Breast epithelium (tissue), 3 donors: ENCODE data around the gene TYW1.

Experiments
- POLR2A ChIP-seq: fragments of 450-650 bp; IDR thresholded peaks from one replicate; pipeline ENCODE4 v1.6.1; 2016; ENCODE audit warnings: antibody characterized with exemption, mild to moderate bottlenecking, moderate library complexity
- POLR2AphosphoS5 ChIP-seq, 3 donors: sonication (generic); formaldehyde crosslinking; IDR thresholded peaks; one replicate each; pipeline ENCODE4 v1.6.1; 2017; ENCODE audit warnings: antibody characterized with exemption in 3 of 3
- TF ChIP-seq, protein P1 (sequence below), 3 donors: fragments of 450-650 bp; IDR thresholded peaks; one replicate each; pipeline ENCODE4 v1.5.1; 2016 to 2017; ENCODE audit warnings: antibody characterized with exemption in 3 of 3, mild to moderate bottlenecking in 3 of 3, moderate library complexity in 3 of 3

DNA sequence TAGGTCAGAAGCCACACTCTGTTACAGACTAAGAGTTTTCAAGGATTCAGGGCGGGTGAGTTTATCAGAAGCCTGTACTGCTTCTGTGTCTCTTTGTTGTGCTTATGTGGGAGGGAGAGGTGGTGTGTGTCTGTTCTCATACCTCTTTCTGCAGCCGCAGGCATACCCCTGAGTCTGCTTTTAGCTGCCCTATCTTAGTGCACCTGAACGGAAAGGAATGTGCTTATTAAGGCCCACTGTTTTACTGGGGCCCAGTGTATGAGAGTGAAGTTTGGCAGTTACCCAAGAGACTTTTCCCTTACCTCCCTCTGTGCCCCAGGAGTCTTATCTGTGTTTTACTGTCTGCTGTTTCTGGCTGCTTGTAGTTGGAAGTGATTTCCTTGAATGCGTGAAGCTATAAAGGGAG, 104.3 kb downstream of the TYW1 start:
- TF ChIP-seq, protein P1, sequence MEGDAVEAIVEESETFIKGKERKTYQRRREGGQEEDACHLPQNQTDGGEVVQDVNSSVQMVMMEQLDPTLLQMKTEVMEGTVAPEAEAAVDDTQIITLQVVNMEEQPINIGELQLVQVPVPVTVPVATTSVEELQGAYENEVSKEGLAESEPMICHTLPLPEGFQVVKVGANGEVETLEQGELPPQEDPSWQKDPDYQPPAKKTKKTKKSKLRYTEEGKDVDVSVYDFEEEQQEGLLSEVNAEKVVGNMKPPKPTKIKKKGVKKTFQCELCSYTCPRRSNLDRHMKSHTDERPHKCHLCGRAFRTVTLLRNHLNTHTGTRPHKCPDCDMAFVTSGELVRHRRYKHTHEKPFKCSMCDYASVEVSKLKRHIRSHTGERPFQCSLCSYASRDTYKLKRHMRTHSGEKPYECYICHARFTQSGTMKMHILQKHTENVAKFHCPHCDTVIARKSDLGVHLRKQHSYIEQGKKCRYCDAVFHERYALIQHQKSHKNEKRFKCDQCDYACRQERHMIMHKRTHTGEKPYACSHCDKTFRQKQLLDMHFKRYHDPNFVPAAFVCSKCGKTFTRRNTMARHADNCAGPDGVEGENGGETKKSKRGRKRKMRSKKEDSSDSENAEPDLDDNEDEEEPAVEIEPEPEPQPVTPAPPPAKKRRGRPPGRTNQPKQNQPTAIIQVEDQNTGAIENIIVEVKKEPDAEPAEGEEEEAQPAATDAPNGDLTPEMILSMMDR (IDR thresholded peaks at IDR 0.05) = no peak
- TF ChIP-seq POLR2A = no peak
- no peak for TF ChIP-seq POLR2AphosphoS5 (IDR thresholded peaks at IDR 0.05)
